HAP-1 (cell line): ENCODE results near the gene UBE2J2.

Experiments
- DNase-seq, 2 experiments: peaks; one replicate each; pipeline ENCODE4 v3.0.0-alpha.2; 2016 to 2020; ENCODE audit warnings: low spot score in 2 of 2
- H3K27me3 ChIP-seq: fragments of 250-450 bp; sonication (Bioruptor Pico); 2 replicates; pipeline ENCODE4 v1.5.1; 2020; ENCODE audit warnings: low read depth, mild to moderate bottlenecking, moderate library complexity
- H3K36me3 ChIP-seq: fragments of 250-450 bp; sonication (Bioruptor Pico); replicated peaks from 2 replicates; pipeline ENCODE4 v1.5.1; 2020; ENCODE audit warnings: mild to moderate bottlenecking
- H3K4me1 ChIP-seq: fragments of 250-450 bp; sonication (Bioruptor Pico); 2 replicates; pipeline ENCODE4 v1.5.1; 2020; ENCODE audit warnings: mild to moderate bottlenecking
- H3K4me3 ChIP-seq: fragments of 250-450 bp; sonication (Bioruptor Pico); 2 replicates; pipeline ENCODE4 v1.5.1; 2020; ENCODE audit warnings: mild to moderate bottlenecking, moderate library complexity
- H3K9me3 ChIP-seq: fragments of 250-450 bp; sonication (Bioruptor Pico); 2 replicates; pipeline ENCODE4 v1.5.1; 2020; ENCODE audit warnings: mild to moderate bottlenecking, moderate library complexity
- in situ Hi-C: fragments of 300-500 bp; cut with MboI; formaldehyde crosslinking; loops from 3 replicates; pipeline ENCODE4 v1.14.3; 2020; ENCODE audit warnings: low sequenced_read_pairs, inconsistent platforms, mixed read lengths

UBE2J2 gene

DNA sequence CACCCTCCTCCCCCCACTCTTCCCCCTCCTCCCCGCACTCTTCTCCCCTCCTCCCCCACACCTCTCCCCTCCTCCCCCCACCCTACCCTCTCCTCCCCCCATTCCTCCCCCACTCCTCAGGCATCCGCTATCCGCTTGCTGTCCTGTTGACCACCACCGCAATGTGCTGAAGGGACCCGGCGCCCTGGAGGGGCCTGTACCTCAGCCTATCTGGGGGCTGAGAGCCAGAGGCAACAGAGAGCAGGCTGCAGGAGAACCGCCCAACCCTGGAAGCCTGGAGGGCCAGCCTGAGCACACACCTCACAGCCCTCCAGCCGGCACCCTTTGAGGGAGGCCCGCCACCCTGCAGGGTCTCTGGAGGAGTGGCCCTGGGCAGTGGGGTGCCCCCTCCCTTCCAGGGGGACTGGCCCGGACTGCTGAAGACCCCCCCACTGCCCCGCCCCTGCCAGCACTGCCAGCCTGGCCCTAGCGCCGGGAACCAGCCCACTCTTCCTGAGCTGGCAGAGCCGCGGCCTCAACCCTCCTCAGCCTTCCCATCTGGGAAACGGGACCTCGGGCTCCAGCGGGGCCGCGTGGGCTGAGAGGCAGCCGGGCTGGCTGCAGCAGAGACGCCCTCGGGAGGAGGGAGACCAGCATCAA is 28.4 kb downstream of the UBE2J2 start:
- H3K4me3 ChIP-seq, result no peak overlapping the region
- H3K9me3 ChIP-seq, result no peaks in the 10 kb centered on the region
- no peaks in the 10 kb centered on the region for H3K36me3 ChIP-seq
- H3K4me1 ChIP-seq, result no peaks in the 10 kb centered on the region
- in situ Hi-C loops, result loop anchor here (10.0 kb wide), 1 partner anchor 60 kb away; the partner anchor contains the start of genes ACAP3 and PUSL1
- DNase-seq, result no peak
- no peaks in the 10 kb centered on the region for H3K27me3 ChIP-seq

DNA sequence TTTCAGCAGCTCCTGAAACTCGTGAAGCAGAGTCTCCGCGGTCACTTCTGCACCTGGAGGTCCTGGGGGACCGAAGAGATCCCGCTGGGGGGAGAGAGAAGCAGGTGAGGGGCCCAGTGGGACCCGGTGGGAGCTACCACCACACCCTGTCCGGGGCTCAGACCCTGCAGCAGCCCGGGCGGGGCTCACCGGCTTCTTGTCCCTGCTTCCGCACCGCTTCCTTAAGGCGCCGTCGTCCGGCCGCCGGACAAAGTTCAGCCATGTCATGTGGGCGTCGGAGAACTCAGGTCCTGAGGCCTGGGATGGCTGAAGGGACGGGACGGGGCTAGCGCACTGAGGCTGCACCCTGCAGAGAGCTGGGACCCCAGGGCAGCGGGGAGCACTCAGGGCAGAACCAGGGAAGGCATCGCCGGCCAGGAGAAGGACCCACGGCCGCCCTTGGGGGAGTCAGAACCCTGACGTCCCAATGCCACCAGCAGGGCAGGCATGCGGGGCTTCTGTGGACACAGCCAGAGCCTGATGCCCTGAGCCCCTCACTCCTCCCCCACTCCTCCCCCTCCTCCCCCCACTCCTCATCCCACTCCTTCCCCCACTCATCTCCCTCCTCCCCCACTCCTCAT is 29.4 kb downstream of the UBE2J2 start:
- H3K36me3 ChIP-seq, result no peaks in the 10 kb centered on the region

DNA sequence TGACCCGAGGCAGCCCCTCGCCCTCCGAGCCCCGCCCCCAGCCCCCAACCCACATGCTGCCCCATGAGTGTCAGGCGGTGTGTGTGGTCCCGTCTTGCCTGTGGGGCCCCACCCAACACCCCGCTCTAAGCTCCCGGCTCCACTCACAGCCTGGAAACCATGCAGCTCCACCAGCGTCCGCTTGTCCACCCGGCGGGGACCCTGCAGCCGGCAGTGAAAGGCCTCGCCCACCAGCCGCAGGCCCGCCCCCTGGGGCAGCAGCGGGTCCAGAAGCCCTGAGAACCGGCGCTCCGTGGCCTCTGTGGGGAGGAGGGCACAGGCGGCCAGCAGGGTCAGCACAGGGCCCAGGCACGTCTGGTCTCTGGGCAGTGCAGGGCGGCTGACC is 29.9 kb downstream of the UBE2J2 start:
- Histone ChIP-seq H3K9me3 (no peaks in the 10 kb centered on the region), H3K36me3 (no peaks in the 10 kb centered on the region), H3K4me1 (no peaks in the 10 kb centered on the region), H3K4me3 (no peak overlapping the region), H3K27me3 (no peaks in the 10 kb centered on the region)
- DNase-seq, result no peak
- in situ Hi-C loops, result loop anchor here (10.0 kb wide), 1 partner anchor 61 kb away; the partner anchor contains the start of genes ACAP3 and PUSL1

More for the DNA sequence above, 29.4 kb downstream of the UBE2J2 start:
- no peak for DNase-seq
- in situ Hi-C loops, result loop anchor here (10.0 kb wide), 1 partner anchor 60 kb away; the partner anchor contains the start of genes ACAP3 and PUSL1
- H3K4me1 ChIP-seq, result no peaks in the 10 kb centered on the region
- H3K9me3 ChIP-seq, result no peaks in the 10 kb centered on the region
- H3K4me3 ChIP-seq, result no peak overlapping the region
- H3K27me3 ChIP-seq, result no peaks in the 10 kb centered on the region

DNA sequence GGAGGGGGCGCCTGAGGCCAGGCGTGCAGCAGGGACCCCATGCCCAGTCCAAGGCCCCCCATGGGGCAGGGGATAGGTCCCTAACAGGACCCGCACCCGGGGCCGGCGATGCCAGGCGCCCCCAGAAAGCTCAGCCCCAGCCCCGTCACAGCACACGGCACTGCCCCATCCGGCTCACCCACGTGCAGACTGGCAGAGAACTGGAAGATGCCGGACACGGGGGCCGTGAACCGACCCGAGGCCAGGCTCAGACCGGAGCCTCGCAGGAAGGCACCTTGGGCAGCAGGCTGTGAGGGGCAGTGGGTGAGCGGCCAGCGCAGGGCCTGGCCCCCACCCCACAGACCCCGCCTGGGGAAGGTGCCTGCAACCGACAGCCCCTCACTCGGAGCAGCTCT is 30.4 kb downstream of the UBE2J2 start:
- no peaks in the 10 kb centered on the region for H3K9me3 ChIP-seq
- H3K4me3 ChIP-seq, result no peak overlapping the region
- in situ Hi-C loops, result loop anchor here (10.0 kb wide), 1 partner anchor 62 kb away; the partner anchor contains the start of genes ACAP3 and PUSL1
- no peaks in the 10 kb centered on the region for H3K36me3 ChIP-seq
- H3K4me1 ChIP-seq, result no peaks in the 10 kb centered on the region
- no peak for DNase-seq
- no peaks in the 10 kb centered on the region for H3K27me3 ChIP-seq

DNA sequence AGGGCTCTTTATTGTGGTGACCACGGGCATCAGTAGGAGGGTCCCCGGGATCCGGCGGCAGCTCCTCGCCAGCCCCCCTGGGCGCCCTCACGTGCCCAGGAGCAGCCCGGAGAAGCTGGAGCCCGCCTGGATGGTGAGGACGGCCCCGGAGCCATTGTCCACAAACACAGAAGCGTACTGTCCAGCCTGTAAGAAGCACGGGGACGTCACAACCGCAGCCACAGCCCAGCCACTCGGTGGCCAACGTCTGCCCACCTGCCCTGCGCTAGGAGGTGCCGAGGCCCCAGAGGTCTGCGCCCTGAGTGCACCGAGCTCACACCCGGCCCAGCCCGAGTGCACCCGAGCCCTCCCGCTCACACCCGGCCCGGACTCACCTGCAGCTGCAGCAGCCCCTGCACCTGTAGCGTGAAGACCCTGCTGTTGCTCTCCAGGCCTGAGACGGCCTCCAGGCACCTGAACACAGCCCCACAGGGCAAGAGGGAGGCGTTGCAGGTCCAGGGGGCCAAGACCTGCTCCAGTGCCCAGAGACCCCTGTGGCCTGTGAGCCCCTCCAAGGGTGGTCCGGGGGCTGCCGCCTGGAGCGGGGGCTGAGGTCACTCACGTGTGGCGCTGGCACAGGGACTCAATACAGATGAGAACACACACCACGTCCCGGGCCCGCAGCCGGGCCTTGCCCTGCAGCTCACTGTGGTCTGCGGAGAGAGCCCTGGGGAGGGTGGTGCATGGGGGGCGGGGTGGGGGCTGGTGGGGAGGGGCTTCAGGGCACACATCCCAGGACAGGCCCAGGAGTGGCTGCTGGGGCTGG is 31.0 kb downstream of the UBE2J2 start:
- in situ Hi-C loops, result loop anchor here (10.0 kb wide), 1 partner anchor 62 kb away; the partner anchor contains the start of genes ACAP3 and PUSL1
- Histone ChIP-seq H3K4me1 (no peaks in the 10 kb centered on the region), H3K9me3 (no peaks in the 10 kb centered on the region), H3K4me3 (no peak overlapping the region), H3K27me3 (no peaks in the 10 kb centered on the region), H3K36me3 (no peaks in the 10 kb centered on the region)
- no peak for DNase-seq

DNA sequence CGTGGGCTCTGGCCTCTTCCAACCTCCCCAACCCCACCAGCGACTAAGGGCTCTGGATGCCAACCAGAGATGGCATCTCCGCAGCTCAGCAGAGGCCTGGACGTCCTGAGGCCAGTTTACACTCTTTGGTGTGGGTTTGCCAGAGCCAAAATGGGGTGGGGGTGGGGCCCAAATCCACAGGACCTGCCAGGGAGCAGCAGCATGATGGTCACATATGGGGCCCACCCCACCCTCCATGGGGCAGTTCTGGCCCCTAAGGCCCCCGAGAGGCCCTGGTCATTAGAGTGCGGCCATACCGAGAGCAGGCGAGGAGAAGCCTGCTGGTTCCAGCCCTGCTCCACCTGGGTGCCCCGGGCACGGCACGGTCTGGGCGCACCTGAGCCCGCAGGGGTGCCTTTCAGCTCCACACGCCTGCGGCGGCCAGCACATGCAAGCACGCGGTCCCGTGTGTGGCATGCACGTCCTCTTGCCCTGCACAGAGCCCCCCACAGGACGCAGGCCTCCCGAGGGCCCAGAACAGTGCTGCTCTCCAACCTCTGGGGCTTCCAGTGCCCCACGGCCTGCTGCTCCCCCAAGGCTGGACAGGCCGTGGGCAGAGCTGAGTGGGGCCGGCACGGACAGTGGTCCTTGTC is 31.9 kb downstream of the UBE2J2 start:
- H3K4me1 ChIP-seq, result no peaks in the 10 kb centered on the region

DNA sequence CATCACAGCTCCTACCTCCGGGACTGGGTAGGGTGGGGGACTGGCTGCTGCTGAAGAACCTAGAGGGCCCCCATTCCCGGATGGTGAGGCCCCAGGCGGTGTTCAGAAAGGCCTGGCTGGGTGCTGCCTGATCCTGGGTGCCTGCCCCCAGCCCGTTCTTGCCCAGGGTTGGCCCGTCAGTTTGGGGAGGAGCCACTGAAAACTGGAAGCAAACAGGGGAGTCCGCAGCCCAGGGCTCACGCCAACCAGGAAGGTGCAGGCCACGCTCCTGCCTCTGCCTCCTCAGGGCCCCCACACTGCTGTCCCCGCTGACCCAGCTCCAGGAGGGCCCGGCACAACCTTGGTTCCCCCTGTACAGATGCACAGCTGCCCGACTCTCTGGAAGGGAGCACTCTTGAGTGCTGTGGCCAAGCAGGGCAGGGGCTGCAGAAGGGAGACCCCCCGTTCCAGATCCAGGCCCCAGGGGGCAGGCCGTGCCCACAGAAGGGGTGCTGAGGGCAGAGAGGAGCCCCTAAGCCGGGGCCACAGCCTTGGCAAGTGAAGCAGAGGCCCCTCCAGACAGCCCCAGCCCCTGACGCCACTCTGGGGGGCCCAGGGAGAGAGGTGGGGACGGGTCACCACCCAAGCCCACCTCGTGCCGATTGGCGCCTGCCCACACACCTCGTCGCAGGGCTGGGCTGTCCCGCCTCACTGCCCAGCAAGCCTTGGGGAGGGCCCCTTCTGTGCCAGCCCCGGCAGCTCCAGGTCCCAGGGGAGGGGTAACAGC is 32.6 kb downstream of the UBE2J2 start:
- no peaks in the 10 kb centered on the region for H3K4me1 ChIP-seq
- H3K9me3 ChIP-seq, result no peaks in the 10 kb centered on the region
- no peaks in the 10 kb centered on the region for H3K27me3 ChIP-seq
- no peak overlapping the region for H3K4me3 ChIP-seq
- no peak for DNase-seq
- in situ Hi-C loops, result loop anchor here (10.0 kb wide), 1 partner anchor 64 kb away; the partner anchor contains the start of genes ACAP3 and PUSL1
- H3K36me3 ChIP-seq, result no peaks in the 10 kb centered on the region

More for the DNA sequence above, 31.9 kb downstream of the UBE2J2 start:
- no peaks in the 10 kb centered on the region for H3K36me3 ChIP-seq
- no peaks in the 10 kb centered on the region for H3K9me3 ChIP-seq
- no peak overlapping the region for H3K4me3 ChIP-seq
- in situ Hi-C loops, result loop anchor here (10.0 kb wide), 1 partner anchor 63 kb away; the partner anchor contains the start of genes ACAP3 and PUSL1
- H3K27me3 ChIP-seq, result no peaks in the 10 kb centered on the region
- DNase-seq, result no peak

DNA sequence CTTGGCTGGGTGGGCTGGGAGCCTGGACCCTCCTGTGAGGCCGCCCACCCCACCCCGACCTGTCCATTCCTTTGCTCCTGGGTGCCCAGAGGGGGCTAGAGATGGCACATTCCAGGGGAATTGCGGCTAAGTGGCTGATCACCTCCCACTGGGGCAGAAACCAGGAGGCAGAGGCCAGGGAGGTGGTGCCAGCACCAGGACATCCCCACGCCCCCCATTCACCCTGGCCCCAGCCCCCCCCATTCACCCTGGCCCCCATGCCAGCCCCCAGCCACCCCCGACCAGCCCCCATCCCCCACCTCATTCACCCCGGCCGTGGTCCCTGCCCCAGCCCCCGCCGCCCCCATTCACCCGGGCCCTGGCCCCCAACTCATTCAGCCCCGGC is 33.3 kb downstream of the UBE2J2 start:
- Histone ChIP-seq H3K9me3 (no peaks in the 10 kb centered on the region), H3K4me1 (no peaks in the 10 kb centered on the region), H3K36me3 (no peaks in the 10 kb centered on the region), H3K27me3 (no peaks in the 10 kb centered on the region), H3K4me3 (no peak overlapping the region)
- in situ Hi-C loops, result loop anchor here (10.0 kb wide), 1 partner anchor 64 kb away; the partner anchor contains the start of genes ACAP3 and PUSL1
- no peak for DNase-seq

DNA sequence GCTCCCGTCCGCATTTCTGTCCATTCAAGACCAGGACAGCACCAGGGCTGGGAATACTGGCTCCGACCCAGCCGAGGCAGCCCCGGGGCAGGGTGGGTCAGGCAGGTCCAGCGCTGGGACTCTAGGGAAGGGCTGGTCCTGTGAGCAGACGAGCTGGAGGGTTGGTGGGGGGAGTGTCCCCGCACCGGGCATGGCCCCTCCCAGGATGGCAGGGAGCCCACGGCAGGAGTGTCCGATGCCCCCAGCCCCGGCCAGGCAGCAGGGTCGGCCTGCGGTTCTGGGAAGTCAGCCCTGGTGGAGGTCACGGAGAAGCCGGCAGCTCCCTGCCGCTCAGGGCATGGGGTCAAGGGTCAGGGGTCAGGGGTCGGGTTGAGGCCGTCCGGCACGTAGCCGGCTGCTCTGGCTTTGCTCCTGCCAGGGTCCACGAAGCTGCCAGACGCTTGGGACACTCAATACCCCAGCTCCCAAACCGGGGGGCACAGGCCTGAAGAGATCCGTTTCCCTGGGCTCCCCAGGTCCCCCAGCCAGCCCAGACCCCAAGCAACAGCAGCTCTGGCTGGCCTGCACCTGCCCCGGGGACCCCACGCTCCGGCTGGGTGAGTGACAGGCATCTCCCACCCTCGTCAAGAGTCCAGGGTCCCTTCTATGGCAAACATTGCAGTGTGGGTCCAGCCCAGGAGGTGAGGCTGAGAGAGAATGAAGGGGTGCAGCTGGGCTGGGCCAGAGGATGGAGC is 33.9 kb downstream of the UBE2J2 start:
- Histone ChIP-seq H3K27me3 (no peaks in the 10 kb centered on the region), H3K9me3 (no peaks in the 10 kb centered on the region), H3K4me3 (no peak overlapping the region), H3K36me3 (no peaks in the 10 kb centered on the region), H3K4me1 (no peaks in the 10 kb centered on the region)
- no peak for DNase-seq
- in situ Hi-C loops, result loop anchor here (10.0 kb wide), 1 partner anchor 65 kb away; the partner anchor contains the start of genes ACAP3 and PUSL1

DNA sequence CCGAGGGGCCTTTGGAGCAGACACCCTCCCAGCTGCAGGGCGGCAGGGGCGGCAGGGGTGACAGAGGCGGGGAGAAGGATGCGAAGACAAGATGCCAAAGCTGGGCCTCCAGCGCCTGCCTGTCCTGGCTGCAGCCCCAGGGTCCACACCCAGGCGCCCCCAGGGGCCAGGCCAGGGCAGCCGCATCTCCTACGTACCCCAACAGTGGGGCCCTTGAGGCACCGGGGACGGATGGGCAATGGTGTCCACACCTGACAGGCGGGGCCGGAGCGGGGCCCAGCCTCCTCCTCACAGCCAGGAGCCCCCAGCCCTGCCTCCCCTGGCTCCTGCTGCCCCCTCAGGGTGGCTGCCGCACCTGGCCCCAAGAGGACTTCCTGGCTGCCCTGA is 34.4 kb downstream of the UBE2J2 start:
- in situ Hi-C loops, result no loop called here

DNA sequence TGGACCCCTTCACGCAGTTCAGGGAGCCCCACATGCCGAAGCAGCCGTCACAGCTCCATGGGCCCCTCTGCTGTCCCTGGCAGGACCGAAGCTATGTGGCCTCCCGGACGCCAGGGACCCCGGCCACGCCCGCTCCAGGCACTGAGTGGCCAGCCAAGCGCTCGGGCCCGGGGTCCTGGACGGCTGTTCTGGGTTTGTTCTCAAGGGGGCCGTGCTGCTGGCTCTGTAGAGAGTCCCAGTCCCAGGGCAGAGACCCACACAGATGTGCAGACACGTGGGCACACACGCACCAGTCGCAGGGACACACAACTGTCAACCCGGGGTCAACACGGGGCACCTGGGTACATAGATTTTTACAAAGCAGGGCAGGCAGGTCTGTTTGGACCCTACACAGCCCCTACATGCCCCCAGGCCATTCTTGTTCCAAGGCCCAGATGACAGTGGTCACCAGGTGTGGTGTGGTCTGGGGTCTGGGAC is 34.9 kb downstream of the UBE2J2 start:
- Histone ChIP-seq H3K27me3 (no peaks in the 10 kb centered on the region), H3K4me3 (no peak overlapping the region), H3K4me1 (no peaks in the 10 kb centered on the region), H3K36me3 (no peaks in the 10 kb centered on the region; the same call in 1 of the 2 replicates), H3K9me3 (no peaks in the 10 kb centered on the region)
- in situ Hi-C loops, result no loop called here
- DNase-seq, result no peak

More for the DNA sequence above, 34.4 kb downstream of the UBE2J2 start:
- DNase-seq, result no peak
- no peak overlapping the region for H3K4me3 ChIP-seq
- H3K4me1 ChIP-seq, result no peaks in the 10 kb centered on the region
- H3K36me3 ChIP-seq, result no peaks in the 10 kb centered on the region; the same call in 1 of the 2 replicates
- no peaks in the 10 kb centered on the region for H3K27me3 ChIP-seq
- H3K9me3 ChIP-seq, result no peaks in the 10 kb centered on the region
